Neural progenitor cell (in vitro differentiated cells): Measurements from ENCODE around the gene BTAF1.

Experiments
- CTCF ChIP-seq: fragments of 200-600 bp; sonication (generic); IDR thresholded peaks from 2 replicates; pipeline ENCODE4 v1.5.1; 2017; ENCODE audit warnings: antibody characterized with exemption, mild to moderate bottlenecking
- EZH2 ChIP-seq: fragments of 200-600 bp; sonication (generic); IDR thresholded peaks from 2 replicates; pipeline ENCODE4 v1.6.1; 2017; ENCODE audit warnings: antibody characterized with exemption, mild to moderate bottlenecking, moderate library complexity

DNA sequence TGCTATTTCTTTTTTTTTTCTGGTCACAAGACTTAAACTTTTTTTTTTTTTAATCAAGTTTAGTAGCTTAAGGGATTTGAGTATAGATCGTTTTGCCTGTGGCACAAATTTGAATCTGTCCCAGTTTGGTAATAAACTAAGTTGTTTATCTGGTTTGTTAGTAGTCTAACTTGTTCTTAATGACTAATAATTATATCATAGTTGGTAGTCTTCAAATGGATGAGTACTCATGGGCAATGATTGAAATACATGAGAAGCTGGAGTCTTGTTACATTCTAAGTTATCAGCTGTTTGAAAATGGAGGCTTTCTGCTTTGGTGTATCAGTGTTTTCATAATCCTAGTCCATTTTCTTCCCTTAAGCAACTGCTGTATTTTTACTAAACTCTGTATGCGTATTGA is 12.3 kb downstream of the BTAF1 start:
- no peak for TF ChIP-seq CTCF
- TF ChIP-seq EZH2 = no peak
